IMR-90 (cell line): ENCODE measurements around the gene ATG5. TPM values are rescaled to one million over a fixed set of nuclear protein-coding genes. Genes with fewer than 3 reads are reported as not detected.

Experiments used
- ATAC-seq: fragments of 200-7000 bp; cut with Tn5 transposase; 2 replicates; pipeline ENCODE4 v1.9.1; 2020; ENCODE audit warnings: low read depth, mild to moderate bottlenecking, moderate library complexity
- BruUV-seq: library from RNA; stranded (reverse); fragments of 400-500 nt; replicated peaks from 2 replicates; lab custom pipeline; 2021; lab: Mats Ljungman, UMichigan
- CTCF ChIA-PET: fragments of 300-600 bp; formaldehyde crosslinking; extraction: SDS; loops from one replicate; lab custom pipeline; 2021; ENCODE audit warnings: antibody characterized with exemption; lab: Yijun Ruan, JAX
- POLR2A ChIA-PET: fragments of 300-600 bp; sonication (Branson Sonifier 250); formaldehyde crosslinking; loops from one replicate; lab custom pipeline; 2022; ENCODE audit warnings: antibody characterized with exemption; ENCODE audit not compliant: unreplicated experiment; lab: Charles Lee
- DNase-seq: peaks from one replicate; pipeline ENCODE4 v3.0.0; 2013
- H2AFZ ChIP-seq: replicated peaks from 2 replicates; pipeline ENCODE3; 2013; ENCODE audit warnings: low read length, mild to moderate bottlenecking; ENCODE audit not compliant: poor library complexity
- H2AK5ac ChIP-seq: 2 replicates; pipeline ENCODE4 v1.6.1; 2013; ENCODE audit warnings: low read depth, low read length, inconsistent platforms
- H2AK9ac ChIP-seq: replicated peaks from 2 replicates; pipeline ENCODE3; 2013; ENCODE audit warnings: mild to moderate bottlenecking, low read depth, low read length, moderate library complexity; ENCODE audit not compliant: poor library complexity
- H2BK120ac ChIP-seq: 2 replicates; pipeline ENCODE4 v1.6.1; 2013; ENCODE audit warnings: low read depth, low read length, inconsistent platforms
- H2BK15ac ChIP-seq: 3 replicates; pipeline ENCODE4 v1.6.1; 2013; ENCODE audit warnings: low read depth, low read length, inconsistent platforms
- H2BK20ac ChIP-seq: 2 replicates; pipeline ENCODE4 v1.6.1; 2013; ENCODE audit warnings: low read depth, mild to moderate bottlenecking, inconsistent platforms, low read length, moderate library complexity
- H2BK5ac ChIP-seq: 2 replicates; pipeline ENCODE4 v1.6.1; 2013; ENCODE audit warnings: mild to moderate bottlenecking, low read depth, low read length, inconsistent platforms; ENCODE audit not compliant: poor library complexity, severe bottlenecking
- H3K14ac ChIP-seq: replicated peaks from 2 replicates; pipeline ENCODE4 v1.6.1; 2013; ENCODE audit warnings: low read depth, low read length, inconsistent platforms
- H3K18ac ChIP-seq: 2 replicates; pipeline ENCODE4 v1.6.1; 2013; ENCODE audit warnings: low read depth, low read length, control low read depth
- H3K23ac ChIP-seq: 2 replicates; pipeline ENCODE4 v1.6.1; 2013; ENCODE audit warnings: low read depth, low read length, inconsistent platforms
- H3K27ac ChIP-seq: 2 replicates; pipeline ENCODE4 v1.5.1; 2013; ENCODE audit warnings: mild to moderate bottlenecking, control low read depth, low read length; ENCODE audit not compliant: insufficient read depth
- H3K27me3 ChIP-seq: 2 replicates; pipeline ENCODE4 v1.6.1; 2013; ENCODE audit warnings: low read length; ENCODE audit not compliant: control insufficient read depth, insufficient read depth
- H3K36me3 ChIP-seq: 2 replicates; pipeline ENCODE4 v1.6.1; 2013; ENCODE audit warnings: low read length, mixed read lengths; ENCODE audit not compliant: control insufficient read depth, insufficient read depth
- H3K4ac ChIP-seq: 2 replicates; pipeline ENCODE4 v1.6.1; 2013; ENCODE audit warnings: low read depth, low read length, inconsistent platforms
- H3K4me1 ChIP-seq: 2 replicates; pipeline ENCODE4 v1.6.1; 2013; ENCODE audit warnings: low read length, mixed read lengths; ENCODE audit not compliant: control insufficient read depth, insufficient read depth
- H3K4me2 ChIP-seq: 2 replicates; pipeline ENCODE4 v1.6.1; 2013; ENCODE audit warnings: low read depth, mild to moderate bottlenecking, control low read depth, low read length, moderate library complexity
- H3K4me3 ChIP-seq: 2 replicates; pipeline ENCODE4 v1.5.1; 2013; ENCODE audit warnings: low read depth, mild to moderate bottlenecking, control low read depth, low read length, moderate library complexity; ENCODE audit not compliant: insufficient read depth
- H3K56ac ChIP-seq: 2 replicates; pipeline ENCODE4 v1.6.1; 2013; ENCODE audit warnings: low read length, inconsistent platforms; ENCODE audit not compliant: insufficient read depth; ENCODE audit errors: extremely low read depth
- H3K79me1 ChIP-seq, 2 experiments: 2 replicates each; pipeline ENCODE4 v1.6.1; 2013; ENCODE audit warnings: low read length in 2 of 2, inconsistent platforms in 1 of 2, low read depth in 1 of 2
- H3K9ac ChIP-seq: 2 replicates; pipeline ENCODE4 v1.6.1; 2013; ENCODE audit warnings: low read depth, low read length, control low read depth
- H3K9me1 ChIP-seq: 2 replicates; pipeline ENCODE4 v1.6.1; 2013; ENCODE audit warnings: low read length, inconsistent platforms; ENCODE audit not compliant: insufficient read depth
- H3K9me3 ChIP-seq: 2 replicates; pipeline ENCODE4 v1.6.1; 2013; ENCODE audit warnings: low read length; ENCODE audit not compliant: control insufficient read depth, insufficient read depth
- H4K20me1 ChIP-seq: 2 replicates; pipeline ENCODE4 v1.6.1; 2013; ENCODE audit warnings: low read length, inconsistent platforms; ENCODE audit not compliant: insufficient read depth
- H4K5ac ChIP-seq: 2 replicates; pipeline ENCODE4 v1.6.1; 2013; ENCODE audit warnings: mild to moderate bottlenecking, low read depth, low read length, control low read depth
- H4K8ac ChIP-seq, 2 experiments: 2 replicates each; pipeline ENCODE4 v1.6.1; 2013; ENCODE audit warnings: low read depth in 2 of 2, low read length in 2 of 2, control low read depth in 1 of 2, inconsistent platforms in 1 of 2
- H4K91ac ChIP-seq: 2 replicates; pipeline ENCODE4 v1.6.1; 2013; ENCODE audit warnings: low read depth, low read length, inconsistent platforms; ENCODE audit not compliant: insufficient read depth
- BHLHE40 ChIP-seq: fragments of 150-350 bp; IDR thresholded peaks from 2 replicates; pipeline ENCODE4 v1.6.1; 2016; ENCODE audit warnings: mild to moderate bottlenecking, low read depth, low read length
- CEBPB ChIP-seq: IDR thresholded peaks from 2 replicates; pipeline ENCODE4 v1.6.1; 2012; ENCODE audit warnings: low read depth, low read length, improper control_type of control experiment
- CHD1 ChIP-seq: IDR thresholded peaks from 2 replicates; pipeline ENCODE4 v1.6.1; 2012; ENCODE audit warnings: low read depth, low read length, improper control_type of control experiment
- FOS ChIP-seq: fragments of 150-350 bp; IDR thresholded peaks from 2 replicates; pipeline ENCODE4 v1.6.1; 2016; ENCODE audit warnings: low read depth, low read length
- MAFK ChIP-seq: IDR thresholded peaks from 2 replicates; pipeline ENCODE4 v1.6.1; 2012; ENCODE audit warnings: low read depth, low read length, improper control_type of control experiment
- MAZ ChIP-seq: IDR thresholded peaks from 2 replicates; pipeline ENCODE4 v1.6.1; 2012; ENCODE audit warnings: low read depth, mild to moderate bottlenecking, low read length, improper control_type of control experiment, moderate library complexity, borderline replicate concordance
- MXI1 ChIP-seq: IDR thresholded peaks from 2 replicates; pipeline ENCODE4 v1.6.1; 2012; ENCODE audit warnings: low read depth, mild to moderate bottlenecking, low read length, moderate library complexity, borderline replicate concordance
- POLR2A ChIP-seq: IDR thresholded peaks from 2 replicates; pipeline ENCODE4 v1.6.1; 2012; ENCODE audit warnings: mild to moderate bottlenecking, low read depth, low read length
- RAD21 ChIP-seq: IDR thresholded peaks from 2 replicates; pipeline ENCODE4 v1.6.1; 2012; ENCODE audit warnings: low read length, improper control_type of control experiment
- RFX5 ChIP-seq: IDR thresholded peaks from 2 replicates; pipeline ENCODE4 v1.8.0; 2012; ENCODE audit warnings: low read depth, mild to moderate bottlenecking, low read length, moderate library complexity
- SMC3 ChIP-seq: fragments of 150-350 bp; IDR thresholded peaks from 2 replicates; pipeline ENCODE4 v1.6.1; 2016; ENCODE audit warnings: low read depth, mild to moderate bottlenecking, antibody characterized with exemption, low read length, moderate library complexity
- WGBS, 2 experiments: methylation state at CpG; one replicate each; pipeline versions ENCODE4 v1.1.5 to v1.1.7; 2013; ENCODE audit warnings: missing lambda C conversion rate in 2 of 2; ENCODE audit not compliant: insufficient read length in 1 of 2; ENCODE audit errors: extremely low coverage in 2 of 2; 5-methylcytosine and 5-hydroxymethylcytosine counted together
- dilution Hi-C: fragments of 300-500 bp; cut with HindIII; formaldehyde crosslinking; loops from one replicate; pipeline ENCODE4 v1.14.3; 2018; ENCODE audit warnings: low sequenced_read_pairs; ENCODE audit not compliant: unreplicated experiment
- in situ Hi-C: fragments of 300-500 bp; cut with MboI; formaldehyde crosslinking; loops from 3 replicates; pipeline ENCODE4 v1.14.3; 2019; ENCODE audit warnings: low sequenced_read_pairs, inconsistent platforms, mixed read lengths
- intact Hi-C: fragments of 100-400 bp; cut with micrococcal nuclease; formaldehyde crosslinking; loops from 2 replicates; pipeline ENCODE4 v1.10.0; 2022
- polyA plus RNA-seq, 3 experiments: library from polyadenylated mRNA; depleted of rRNA; stranded (reverse); fragments of >200 nt; gene quantifications; 2 replicates each; pipeline ENCODE4 v1.2.3, GENCODE V29; 2012; ENCODE audit warnings: low replicate concordance in 1 of 3
- total RNA-seq: library from RNA; depleted of rRNA; stranded (reverse); fragments of >200 nt; gene quantifications from 2 replicates; pipeline ENCODE4 v1.2.3, GENCODE V29; 2012
- TF ChIP-seq, protein P1 (sequence below): fragments of 150-350 bp; IDR thresholded peaks from 2 replicates; pipeline ENCODE4 v1.6.1; 2017; ENCODE audit warnings: mild to moderate bottlenecking, antibody characterized with exemption, low read length, low read depth
- TF ChIP-seq, protein P2 (sequence below): fragments of 150-350 bp; IDR thresholded peaks from 2 replicates; pipeline ENCODE4 v1.6.1; 2016; ENCODE audit warnings: low read depth, mild to moderate bottlenecking, low read length, moderate library complexity, borderline replicate concordance
- TF ChIP-seq, protein P3 (sequence below): conservative IDR thresholded peaks from 2 replicates; pipeline ENCODE4 v1.5.1; 2012; ENCODE audit warnings: mild to moderate bottlenecking, low read depth, low read length, improper control_type of control experiment

ATG5 gene
- total and polyA plus RNA-seq, 2 of the 4 experiments (the other 2 are of a cell fraction), result 13.5 to 28.0 TPM

DNA sequence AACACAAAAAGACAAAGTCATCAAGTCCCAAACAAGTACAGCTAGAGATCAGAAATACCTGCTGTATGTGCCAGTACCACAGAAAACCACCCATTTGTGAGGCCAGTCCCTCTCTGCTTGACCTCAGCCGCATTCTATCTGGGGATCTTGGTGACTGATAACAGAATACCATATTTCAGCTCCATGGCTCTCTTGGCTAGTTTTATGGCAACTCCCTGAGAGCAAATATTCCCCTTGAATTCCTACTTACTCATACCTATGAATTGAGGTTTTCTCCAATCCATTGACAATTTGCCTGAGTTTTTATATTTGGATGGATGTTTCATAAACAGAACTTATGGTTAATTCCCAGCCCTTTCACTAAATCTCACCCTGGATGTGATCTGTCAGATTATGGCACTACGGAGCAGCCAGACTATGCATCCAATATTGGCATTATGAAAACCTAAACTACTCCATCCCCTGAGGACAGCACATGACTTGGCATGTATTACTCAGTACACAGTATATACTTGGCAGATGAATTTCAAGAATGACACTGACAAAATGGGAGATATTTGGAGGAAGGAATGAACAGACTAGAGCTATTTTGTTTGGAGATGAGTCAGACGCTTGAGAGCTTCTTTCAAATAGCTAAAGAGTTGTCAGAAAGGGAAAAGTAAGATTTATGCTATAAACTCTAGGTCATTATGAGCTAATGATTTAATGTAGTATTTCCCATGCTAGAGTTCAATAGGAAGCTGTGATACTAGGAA is 143.7 kb downstream of the ATG5 start:
- ATAC-seq (peak; percentile 95), DNase-seq (peak; percentile 88)
- Histone ChIP-seq H3K4me2 (no peak overlapping the region; the same call in 1 of the 2 replicates), H4K20me1 (no peaks in the 10 kb centered on the region), H3K14ac (peak overlapping the region; percentile 67), H3K9ac (no peak overlapping the region), H3K79me1 (peaks cover 0 to 8% of the 10 kb centered on the region in 2 experiments; a peak in 1 of 4 replicates), H3K23ac (no peak overlapping the region), H4K8ac (0 out of 4 replicates have a peak overlapping the region, but pooled peaks of 1 of the 2 experiments have one; percentile 20), H3K36me3 (peaks cover 3% of the 10 kb centered on the region), H2BK15ac (peak overlapping the region; percentile 30; the same call in 1 of the 3 replicates), H3K9me3 (no peaks in the 10 kb centered on the region), H4K5ac (peak overlapping the region; percentile 54; the same call in 1 of the 2 replicates), H3K27ac (0 out of 2 replicates have a peak overlapping the region, but pooled peaks have one; percentile 6), H4K91ac (0 out of 2 replicates have a peak overlapping the region, but pooled peaks have one; percentile 45), H3K4ac (peak overlapping the region; percentile 61), H2AK5ac (peak overlapping the region; percentile 30), H2AFZ (no peak overlapping the region), H2BK20ac (peak overlapping the region; percentile 42; the same call in 1 of the 2 replicates), H2BK120ac (peak overlapping the region; percentile 76), H3K56ac (peak overlapping the region; percentile 20; the same call in 1 of the 2 replicates), H3K9me1 (peaks cover 5% of the 10 kb centered on the region), H3K4me3 (no peak overlapping the region), H3K4me1 (peaks cover 8% of the 10 kb centered on the region), H2BK5ac (peak overlapping the region; percentile 76), H3K27me3 (no peaks in the 10 kb centered on the region), H2AK9ac (no peak overlapping the region), H3K18ac (peak overlapping the region; percentile 61; the same call in 1 of the 2 replicates)
- intact Hi-C loops (no loop called here), dilution Hi-C loops (no loop called here), in situ Hi-C loops (no loop called here)
- CTCF ChIA-PET, result interaction anchor here (1.5 kb wide), 2 partner anchors 9 to 19 kb away, joined by 4 to 5 read pairs; no protein-coding TSS in a partner anchor
- WGBS, 2 experiments, result no CpG with 5 or more reads among the region's 3 CpGs
- no TSS peak for BruUV-seq
- POLR2A ChIA-PET, result no interaction called here
- TF ChIP-seq BHLHE40 (peak; percentile 82), MAFK (no peak), CHD1 (no peak), CEBPB (no peak), POLR2A (no peak), RFX5 (no peak), FOS (no peak), MAZ (no peak), SMC3 (no peak), RAD21 (no peak), MXI1 (no peak)
- TF ChIP-seq, protein P1, sequence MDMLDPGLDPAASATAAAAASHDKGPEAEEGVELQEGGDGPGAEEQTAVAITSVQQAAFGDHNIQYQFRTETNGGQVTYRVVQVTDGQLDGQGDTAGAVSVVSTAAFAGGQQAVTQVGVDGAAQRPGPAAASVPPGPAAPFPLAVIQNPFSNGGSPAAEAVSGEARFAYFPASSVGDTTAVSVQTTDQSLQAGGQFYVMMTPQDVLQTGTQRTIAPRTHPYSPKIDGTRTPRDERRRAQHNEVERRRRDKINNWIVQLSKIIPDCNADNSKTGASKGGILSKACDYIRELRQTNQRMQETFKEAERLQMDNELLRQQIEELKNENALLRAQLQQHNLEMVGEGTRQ, result peak; percentile 33; the same call in 1 of the 2 replicates
- TF ChIP-seq, protein P2, sequence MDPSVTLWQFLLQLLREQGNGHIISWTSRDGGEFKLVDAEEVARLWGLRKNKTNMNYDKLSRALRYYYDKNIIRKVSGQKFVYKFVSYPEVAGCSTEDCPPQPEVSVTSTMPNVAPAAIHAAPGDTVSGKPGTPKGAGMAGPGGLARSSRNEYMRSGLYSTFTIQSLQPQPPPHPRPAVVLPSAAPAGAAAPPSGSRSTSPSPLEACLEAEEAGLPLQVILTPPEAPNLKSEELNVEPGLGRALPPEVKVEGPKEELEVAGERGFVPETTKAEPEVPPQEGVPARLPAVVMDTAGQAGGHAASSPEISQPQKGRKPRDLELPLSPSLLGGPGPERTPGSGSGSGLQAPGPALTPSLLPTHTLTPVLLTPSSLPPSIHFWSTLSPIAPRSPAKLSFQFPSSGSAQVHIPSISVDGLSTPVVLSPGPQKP, result no peak
- TF ChIP-seq, protein P3, sequence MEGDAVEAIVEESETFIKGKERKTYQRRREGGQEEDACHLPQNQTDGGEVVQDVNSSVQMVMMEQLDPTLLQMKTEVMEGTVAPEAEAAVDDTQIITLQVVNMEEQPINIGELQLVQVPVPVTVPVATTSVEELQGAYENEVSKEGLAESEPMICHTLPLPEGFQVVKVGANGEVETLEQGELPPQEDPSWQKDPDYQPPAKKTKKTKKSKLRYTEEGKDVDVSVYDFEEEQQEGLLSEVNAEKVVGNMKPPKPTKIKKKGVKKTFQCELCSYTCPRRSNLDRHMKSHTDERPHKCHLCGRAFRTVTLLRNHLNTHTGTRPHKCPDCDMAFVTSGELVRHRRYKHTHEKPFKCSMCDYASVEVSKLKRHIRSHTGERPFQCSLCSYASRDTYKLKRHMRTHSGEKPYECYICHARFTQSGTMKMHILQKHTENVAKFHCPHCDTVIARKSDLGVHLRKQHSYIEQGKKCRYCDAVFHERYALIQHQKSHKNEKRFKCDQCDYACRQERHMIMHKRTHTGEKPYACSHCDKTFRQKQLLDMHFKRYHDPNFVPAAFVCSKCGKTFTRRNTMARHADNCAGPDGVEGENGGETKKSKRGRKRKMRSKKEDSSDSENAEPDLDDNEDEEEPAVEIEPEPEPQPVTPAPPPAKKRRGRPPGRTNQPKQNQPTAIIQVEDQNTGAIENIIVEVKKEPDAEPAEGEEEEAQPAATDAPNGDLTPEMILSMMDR, result no peak
